Activated naive CD8-positive, alpha-beta T cell treated with anti-CD3 and anti-CD28 coated beads for 36 hours (primary cell): ENCODE results near the gene ZNF189. TPM values are rescaled to one million over a fixed set of nuclear protein-coding genes. Genes with fewer than 3 reads are reported as not detected.
A peak's percentile ranks its signal among the peaks of the same experiment; 100 is the strongest.

Source experiments
- DNase-seq: peaks from one replicate; pipeline ENCODE4 v3.0.0; 2021
- H3K27ac Mint-ChIP-seq: one replicate; pipeline ENCODE4 v1.8.0; 2022; ENCODE audit warnings: mild to moderate bottlenecking, moderate library complexity, mixed read lengths
- H3K27me3 Mint-ChIP-seq: one replicate; pipeline ENCODE4 v1.8.0; 2022; ENCODE audit warnings: mild to moderate bottlenecking, mixed read lengths
- H3K36me3 Mint-ChIP-seq: one replicate; pipeline ENCODE4 v1.8.0; 2021; ENCODE audit warnings: mild to moderate bottlenecking, mixed read lengths
- H3K4me1 Mint-ChIP-seq: one replicate; pipeline ENCODE4 v1.8.0; 2021; ENCODE audit warnings: mixed read lengths
- H3K4me3 Mint-ChIP-seq: one replicate; pipeline ENCODE4 v1.8.0; 2022; ENCODE audit warnings: mild to moderate bottlenecking, moderate library complexity, mixed read lengths
- H3K9me3 Mint-ChIP-seq: one replicate; pipeline ENCODE4 v1.8.0; 2022; ENCODE audit warnings: mixed read lengths
- total RNA-seq, 2 experiments: library from RNA; stranded (reverse); gene quantifications; one replicate each; pipeline ENCODE4 v1.2.3, GENCODE V29; 2021

The ZNF189 gene
- total RNA-seq, 2 experiments from 2014 or later: 7.7 to 8.4 TPM

GRCh38 chr9:101446732-101447131 lies 48.1 kb downstream of the ZNF189 start:
- Mint-ChIP-seq H3K36me3 (no peaks in the 10 kb centered on the region), H3K27me3 (peaks cover 69% of the 10 kb centered on the region), H3K4me3 (no peak overlapping the region), H3K4me1 (peaks cover 6% of the 10 kb centered on the region), H3K9me3 (peaks cover 2% of the 10 kb centered on the region), H3K27ac (no peak overlapping the region)
- DNase-seq: no peak

GRCh38 chr9:101448680-101449070 lies 50.0 kb downstream of the ZNF189 start:
- no peak for DNase-seq
- H3K36me3 Mint-ChIP-seq: no peaks in the 10 kb centered on the region
- H3K9me3 Mint-ChIP-seq: peaks cover 3% of the 10 kb centered on the region
- H3K27me3 Mint-ChIP-seq: peaks cover 60% of the 10 kb centered on the region
- H3K27ac Mint-ChIP-seq: no peak overlapping the region
- H3K4me3 Mint-ChIP-seq: peak overlapping the region; percentile 70
- peaks cover 6% of the 10 kb centered on the region for H3K4me1 Mint-ChIP-seq

GRCh38 chr9:101449071-101449721 lies 50.5 kb downstream of the ZNF189 start:
- H3K27me3 Mint-ChIP-seq: peaks cover 56% of the 10 kb centered on the region

GRCh38 chr9:101450931-101451330 lies 52.3 kb downstream of the ZNF189 start:
- Mint-ChIP-seq H3K36me3 (no peaks in the 10 kb centered on the region), H3K4me1 (peaks cover 6% of the 10 kb centered on the region), H3K27me3 (peaks cover 42% of the 10 kb centered on the region), H3K9me3 (peaks cover 3% of the 10 kb centered on the region), H3K27ac (no peak overlapping the region), H3K4me3 (no peak overlapping the region)
- no peak for DNase-seq

More at GRCh38 chr9:101449071-101449721, 50.5 kb downstream of the ZNF189 start:
- Mint-ChIP-seq H3K9me3 (peaks cover 3% of the 10 kb centered on the region), H3K4me3 (peak overlapping the region; percentile 70), H3K4me1 (peaks cover 6% of the 10 kb centered on the region), H3K36me3 (no peaks in the 10 kb centered on the region), H3K27ac (no peak overlapping the region)
- DNase-seq: peak; percentile 69

- peaks cover 6% of the 10 kb centered on the region for H3K4me1 Mint-ChIP-seq
- H3K27ac Mint-ChIP-seq: no peak overlapping the region
- DNase-seq: no peak
- H3K36me3 Mint-ChIP-seq: no peaks in the 10 kb centered on the region
- peaks cover 36% of the 10 kb centered on the region for H3K27me3 Mint-ChIP-seq
- H3K9me3 Mint-ChIP-seq: peaks cover 3% of the 10 kb centered on the region
- H3K4me3 Mint-ChIP-seq: no peak overlapping the region
These were observed 52.8 kb downstream of the ZNF189 start for GRCh38 chr9:101451498-101451897.

GRCh38 chr9:101453776-101454570 lies 55.3 kb downstream of the ZNF189 start:
- Mint-ChIP-seq H3K36me3 (no peaks in the 10 kb centered on the region), H3K4me3 (no peak overlapping the region), H3K4me1 (peaks cover 2% of the 10 kb centered on the region), H3K27ac (no peak overlapping the region), H3K27me3 (peaks cover 25% of the 10 kb centered on the region), H3K9me3 (peaks cover 3% of the 10 kb centered on the region)
- no peak for DNase-seq

- no peaks in the 10 kb centered on the region for H3K4me1 Mint-ChIP-seq
- H3K27me3 Mint-ChIP-seq: peaks cover 13% of the 10 kb centered on the region
- no peak for DNase-seq
- H3K4me3 Mint-ChIP-seq: no peak overlapping the region
- H3K36me3 Mint-ChIP-seq: no peaks in the 10 kb centered on the region
- peaks cover 3% of the 10 kb centered on the region for H3K9me3 Mint-ChIP-seq
- H3K27ac Mint-ChIP-seq: no peak overlapping the region
These were observed 57.1 kb downstream of the ZNF189 start for GRCh38 chr9:101455656-101456240.

- Mint-ChIP-seq H3K36me3 (no peaks in the 10 kb centered on the region), H3K4me1 (no peaks in the 10 kb centered on the region), H3K9me3 (no peaks in the 10 kb centered on the region), H3K4me3 (no peak overlapping the region), H3K27ac (no peak overlapping the region), H3K27me3 (peaks cover 8% of the 10 kb centered on the region)
- DNase-seq: no peak
These were observed 58.4 kb downstream of the ZNF189 start for GRCh38 chr9:101457003-101457402.

- Mint-ChIP-seq H3K4me3 (no peak overlapping the region), H3K27me3 (peaks cover 17% of the 10 kb centered on the region)
- no peak for DNase-seq
These were observed 60.4 kb downstream of the ZNF189 start for GRCh38 chr9:101458963-101459631.

More at GRCh38 chr9:101458963-101459631, 60.4 kb downstream of the ZNF189 start:
- no peaks in the 10 kb centered on the region for H3K36me3 Mint-ChIP-seq
- no peaks in the 10 kb centered on the region for H3K9me3 Mint-ChIP-seq
- no peak overlapping the region for H3K27ac Mint-ChIP-seq
- H3K4me1 Mint-ChIP-seq: no peaks in the 10 kb centered on the region

Other genes starting within 250 kb of the ZNF189 start
- under 1 TPM; 0.06 to 0.10 TPM for gene BAAT, start 13.8 kb upstream of the ZNF189 start, total RNA-seq
- gene MRPL50, start 233 bp upstream of the ZNF189 start, total RNA-seq: 10 to 100 TPM; 17.3 to 19.4 TPM
- not detected for gene ALDOB, start 36.9 kb downstream of the ZNF189 start, total RNA-seq
- gene RNF20, start 135.0 kb downstream of the ZNF189 start, total RNA-seq: 10 to 100 TPM; 39.7 to 44.2 TPM
- not detected for gene PPP3R2, start 196.1 kb downstream of the ZNF189 start, total RNA-seq